ENCODE measurements around the gene UNKL.
"Not testable (repeated sequence)": the region's sequence is repeated elsewhere in the genome, so short reads cannot be mapped to it uniquely, and the experiment has no call there.

The UNKL gene

DNA sequence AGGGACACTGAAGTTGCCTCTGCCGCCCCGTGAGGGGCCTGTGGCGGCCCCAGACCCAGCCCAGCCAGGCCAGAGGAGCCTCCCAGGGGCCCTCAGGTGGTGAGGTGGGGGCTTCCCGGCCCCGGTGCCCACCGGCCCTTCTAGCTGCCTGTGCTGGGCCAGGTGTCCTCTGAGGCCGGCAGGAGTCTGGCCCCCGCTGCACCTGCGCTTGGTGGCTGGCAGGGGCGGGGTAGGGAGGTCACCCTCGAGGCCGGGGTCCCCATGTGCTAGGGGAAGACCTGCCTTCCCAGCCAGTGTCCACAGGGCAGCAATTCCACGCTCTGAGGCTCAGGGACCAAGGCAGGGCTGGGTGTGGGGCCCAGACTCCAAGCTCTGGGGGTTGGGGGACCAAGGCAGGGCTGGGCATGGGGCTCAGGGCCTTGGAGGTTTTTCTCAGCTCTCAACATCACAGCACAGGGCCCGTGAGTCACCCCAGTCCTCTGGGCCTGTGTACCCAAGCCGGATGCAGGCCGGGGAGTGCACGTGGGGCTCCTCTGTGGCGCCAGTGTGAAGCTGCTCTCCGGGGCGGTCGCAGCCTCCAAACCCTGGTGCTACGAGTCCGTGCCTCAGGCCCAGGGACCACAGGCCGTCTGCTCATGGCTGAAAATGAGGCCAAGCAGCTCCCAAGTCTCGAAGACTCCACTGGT lies 31.2 kb upstream of the UNKL start:
- no peak for DNase-seq (ENCODE audit: low spot score)

DNA sequence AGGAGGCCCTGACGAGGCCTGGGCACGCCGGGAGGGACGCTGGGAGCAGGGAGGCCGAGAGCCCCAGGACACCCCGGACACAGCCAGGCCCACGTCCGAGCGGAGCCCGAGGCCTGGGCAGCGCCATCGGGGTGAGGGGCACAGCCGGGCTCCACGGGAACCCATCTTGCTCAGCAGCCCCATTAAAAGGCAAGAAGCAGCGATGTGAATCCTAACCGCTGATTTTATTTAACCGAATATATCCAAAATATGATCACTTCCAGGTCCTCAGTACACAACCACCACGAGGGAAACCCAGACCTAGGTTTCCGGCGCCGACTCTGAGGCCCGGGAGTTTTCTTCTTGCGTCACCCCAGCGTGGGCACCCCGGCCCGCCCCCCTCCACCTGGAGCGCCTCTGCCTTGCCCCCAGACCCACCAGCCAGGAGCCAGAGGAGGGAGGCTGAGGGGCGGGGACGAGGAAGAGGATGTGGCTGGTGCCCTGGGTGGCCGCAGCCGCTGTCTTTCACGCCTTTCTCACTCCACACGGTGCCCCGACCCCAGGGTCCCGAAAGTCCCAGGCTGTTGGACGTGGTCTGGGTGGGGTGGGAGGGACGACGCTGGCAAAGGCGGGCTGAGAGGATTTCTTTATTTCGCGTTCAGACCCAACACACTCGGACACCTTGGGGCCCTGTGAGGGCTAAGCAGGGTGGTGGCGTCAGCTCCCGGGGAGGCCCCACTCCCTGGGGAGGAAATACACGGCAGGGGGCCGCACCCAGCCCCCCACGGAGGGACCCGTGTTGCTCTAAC lies 30.4 kb upstream of the UNKL start:
- DNase-seq (ENCODE audit: low spot score), result no peak

DNA sequence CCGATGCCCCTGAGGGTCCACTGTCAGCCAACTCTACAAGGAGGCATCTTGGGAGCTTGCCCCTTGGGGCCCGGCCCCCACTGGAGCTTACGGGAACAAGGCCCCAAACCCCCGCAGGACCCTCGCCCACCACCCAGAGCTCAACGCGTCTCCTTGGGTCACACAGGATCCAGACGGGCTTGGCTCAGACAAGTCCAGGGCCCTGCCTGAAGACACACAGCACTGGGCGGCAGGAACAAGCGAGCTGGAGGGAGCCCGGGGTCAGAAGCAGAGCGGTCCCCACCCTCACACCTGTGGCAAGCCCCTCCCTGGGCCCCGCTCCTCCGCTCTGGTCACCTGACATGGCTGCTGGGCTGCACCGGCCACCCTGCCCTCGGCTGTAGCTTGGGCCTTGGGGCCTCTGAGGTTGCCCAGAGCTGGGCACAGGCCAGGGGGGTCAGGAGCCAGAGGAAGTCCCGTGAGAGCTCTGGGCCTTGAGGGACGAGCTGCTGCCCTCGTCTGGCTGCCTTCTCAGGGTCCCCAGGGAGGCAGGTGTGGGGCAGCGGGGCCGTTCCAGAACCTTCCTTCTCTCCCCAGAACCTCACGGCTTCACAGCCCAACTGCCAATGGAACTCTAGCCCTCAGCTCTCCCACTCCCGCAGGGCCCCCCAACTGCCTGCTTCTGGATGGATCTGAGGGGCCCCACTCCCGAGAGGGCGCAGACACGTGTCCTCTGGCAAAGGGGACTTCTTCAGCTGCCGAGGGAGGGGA lies 29.7 kb upstream of the UNKL start, which contains the start of gene CCDC154:
TSS of gene CCDC154 (minus strand) at position 577 of the 750 bp plus-strand sequence. CDS start at position 343, 234 bp downstream.
- DNase-seq (ENCODE audit: low spot score), result no peak

DNA sequence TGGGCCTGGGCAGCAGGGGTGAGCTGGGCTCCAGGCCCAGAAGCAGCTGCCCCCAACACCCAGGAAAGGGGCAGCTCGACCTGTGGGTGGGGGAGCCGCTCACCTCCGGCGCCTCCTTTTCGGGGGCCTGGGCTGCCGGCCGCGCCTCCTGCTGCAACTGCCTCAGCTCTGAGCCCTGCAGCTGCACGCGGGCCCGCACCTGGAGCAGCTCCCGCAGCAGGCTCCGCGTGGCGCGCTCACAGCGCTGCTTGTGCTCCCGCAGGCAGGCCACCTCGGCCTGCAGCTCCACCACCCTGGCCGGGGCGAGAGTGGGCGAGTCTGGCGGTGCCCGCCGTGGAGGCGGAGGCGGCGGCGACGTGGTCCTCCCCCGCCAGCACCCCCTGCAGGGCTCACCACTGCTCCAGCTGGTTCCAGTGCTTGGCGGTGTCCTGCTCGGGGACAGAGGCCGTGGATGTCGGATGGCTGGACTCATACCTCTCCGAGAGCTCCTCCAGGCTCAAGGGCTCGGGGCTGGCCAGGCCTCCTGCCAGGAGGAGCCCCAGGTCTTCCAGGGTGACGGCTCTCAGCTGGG lies 29.0 kb upstream of the UNKL start:
- DNase-seq (ENCODE audit: low spot score), result no peak

DNA sequence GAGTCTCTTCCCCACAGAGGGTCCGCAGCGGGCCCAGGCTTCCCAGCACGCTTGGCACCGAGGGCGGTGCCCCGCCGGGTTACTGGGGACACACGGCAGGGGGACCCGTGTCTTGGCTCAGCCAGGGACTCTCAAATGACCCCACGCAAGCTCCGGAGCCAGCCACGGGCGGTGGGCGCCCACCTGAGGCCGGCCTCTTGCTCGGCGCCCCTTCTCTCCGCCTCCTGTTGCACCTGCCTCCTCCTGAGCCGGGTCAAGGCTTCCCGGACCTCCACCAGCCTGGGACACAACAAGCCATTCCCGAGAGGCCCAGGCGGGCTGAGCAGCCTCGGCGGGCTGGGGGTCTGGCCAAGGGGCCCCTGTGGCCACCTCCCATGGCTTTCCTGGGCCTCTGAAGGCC lies 28.2 kb upstream of the UNKL start:
- no peak for DNase-seq (ENCODE audit: low spot score)

DNA sequence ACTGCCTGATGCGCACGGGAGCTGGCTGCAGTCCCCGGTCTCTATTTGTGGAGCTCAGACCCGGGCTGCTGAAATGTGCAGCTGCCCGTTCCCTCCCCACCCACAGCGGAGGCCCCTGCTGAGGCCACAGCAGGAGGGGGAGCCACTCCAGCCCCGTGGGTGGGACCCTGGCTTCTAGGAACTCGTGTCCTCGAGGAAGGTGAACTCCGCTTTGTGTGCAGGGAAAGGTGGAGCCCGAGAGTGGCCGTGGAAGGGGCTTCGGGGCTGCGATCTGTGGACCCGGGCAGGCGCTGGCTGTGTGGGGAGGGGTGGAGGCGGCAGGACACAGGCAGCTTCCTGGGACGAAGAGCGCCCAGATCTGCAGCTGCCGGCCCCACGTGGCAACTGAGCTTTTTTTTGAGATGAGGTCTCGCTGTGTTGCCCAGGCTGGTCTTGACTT lies 26.9 kb upstream of the UNKL start:
- DNase-seq (ENCODE audit: low spot score), result no peak

DNA sequence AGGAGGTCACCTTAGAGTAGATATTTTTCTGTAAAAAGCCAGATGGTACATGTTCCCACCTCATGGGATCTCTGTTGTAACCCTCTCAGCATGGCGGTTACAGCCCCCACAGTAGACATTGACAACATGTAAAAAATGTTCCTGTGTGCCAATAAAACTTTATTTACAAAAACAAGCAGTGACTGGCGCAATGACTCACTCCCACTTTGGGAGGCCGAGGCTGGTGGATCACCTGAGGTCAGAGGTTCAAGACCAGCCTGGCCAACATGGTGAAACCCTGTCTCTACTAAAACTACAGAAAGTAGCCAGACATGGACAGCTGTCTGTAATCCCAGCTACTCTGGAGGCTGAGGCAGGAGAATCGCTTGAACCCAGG lies 25.2 kb upstream of the UNKL start:
- DNase-seq (ENCODE audit: low spot score), result not testable (repeated sequence)

DNA sequence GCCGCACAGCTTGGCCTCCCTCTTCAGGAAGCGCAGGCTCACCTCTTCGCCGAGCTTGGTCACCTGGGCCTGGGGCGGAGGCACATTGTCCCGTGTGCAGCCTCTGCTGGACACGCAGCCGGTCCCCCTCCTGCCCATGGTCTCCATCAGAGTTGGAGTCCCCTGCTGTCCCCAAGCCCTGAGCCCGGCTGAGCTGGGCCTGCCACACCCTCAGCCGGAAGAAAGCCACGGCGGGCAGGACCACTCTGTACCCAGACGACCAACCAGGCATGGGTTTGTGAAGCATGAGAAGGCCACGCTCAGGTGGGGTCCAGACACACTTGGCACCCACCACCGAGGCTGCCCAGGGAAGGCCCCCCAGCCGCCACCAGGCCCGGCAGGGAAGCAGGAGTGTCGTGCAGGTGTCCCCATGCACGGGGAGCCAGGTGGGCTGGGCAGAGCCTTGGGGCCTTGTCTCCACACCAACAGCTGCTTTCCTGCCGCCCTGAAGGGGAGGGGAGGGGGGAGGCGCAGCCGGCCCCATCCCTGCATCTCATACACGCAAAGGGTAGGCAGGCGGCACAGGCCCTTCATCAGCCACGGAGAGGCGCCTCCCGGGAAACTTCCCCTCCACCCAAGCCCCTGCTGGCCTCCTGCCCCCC lies 24.7 kb upstream of the UNKL start:
- DNase-seq (ENCODE audit: low spot score), result no peak

DNA sequence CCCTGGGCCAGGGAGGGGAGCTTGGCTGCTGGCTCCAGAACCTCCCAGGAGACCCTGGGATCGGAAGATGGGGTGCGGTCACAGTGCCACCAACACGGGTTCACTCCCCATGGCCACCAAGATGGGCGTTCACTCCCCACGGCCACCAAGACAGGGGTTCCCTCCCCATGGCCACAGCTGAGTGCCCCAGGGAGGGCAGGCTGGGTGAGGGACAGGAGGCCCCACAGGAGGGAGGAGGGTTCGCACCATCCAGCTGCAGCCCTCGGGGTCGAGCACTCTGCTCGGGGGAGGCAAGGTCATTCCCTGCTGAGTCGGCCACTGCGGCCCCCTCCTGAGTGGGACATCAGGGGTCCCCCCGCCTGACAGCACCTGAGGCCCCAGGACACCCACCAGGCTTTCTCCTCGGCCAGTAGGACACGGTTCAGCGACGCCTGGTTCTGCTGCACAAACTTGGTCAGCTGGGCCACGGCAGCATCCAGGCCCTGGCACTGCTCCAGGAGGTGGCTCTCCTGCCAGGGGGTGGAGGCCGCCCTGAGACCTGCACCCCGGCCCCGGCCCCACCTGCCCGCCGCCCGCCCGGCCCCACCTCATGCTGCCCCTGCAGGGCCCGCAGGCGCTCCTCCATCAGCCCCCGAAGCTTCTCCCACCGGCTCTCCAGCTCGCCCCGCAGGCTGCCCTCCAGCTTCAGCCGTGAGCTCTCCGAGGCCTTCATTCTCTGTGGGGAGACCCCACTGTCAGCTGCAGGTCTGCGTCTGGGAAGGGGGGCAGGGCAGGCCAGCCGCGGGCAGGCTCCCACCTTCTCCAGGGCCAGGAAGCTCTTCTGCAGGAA lies 23.9 kb upstream of the UNKL start:
- DNase-seq (ENCODE audit: low spot score), result no peak

DNA sequence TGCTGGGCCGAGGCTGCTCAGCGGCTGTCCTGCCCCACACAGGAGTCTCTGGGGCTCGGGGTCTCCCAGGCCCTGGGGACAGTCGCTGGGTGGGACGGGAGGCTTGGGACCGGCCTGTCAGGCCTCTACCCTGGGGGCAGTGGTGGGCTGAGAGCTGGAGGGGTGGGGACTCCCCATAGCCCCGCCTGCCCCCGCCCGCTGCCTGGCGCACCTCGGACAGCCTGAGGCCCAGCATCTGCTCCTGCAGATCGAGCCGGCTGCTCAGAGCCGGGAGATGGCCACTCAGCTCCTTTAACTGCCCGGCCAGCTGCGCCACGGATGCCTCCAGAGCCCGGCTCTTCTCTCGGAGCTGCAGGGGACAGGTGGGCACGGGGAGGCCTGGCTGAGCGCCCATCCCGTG lies 23.1 kb upstream of the UNKL start:
- DNase-seq (ENCODE audit: low spot score), result no peak

DNA sequence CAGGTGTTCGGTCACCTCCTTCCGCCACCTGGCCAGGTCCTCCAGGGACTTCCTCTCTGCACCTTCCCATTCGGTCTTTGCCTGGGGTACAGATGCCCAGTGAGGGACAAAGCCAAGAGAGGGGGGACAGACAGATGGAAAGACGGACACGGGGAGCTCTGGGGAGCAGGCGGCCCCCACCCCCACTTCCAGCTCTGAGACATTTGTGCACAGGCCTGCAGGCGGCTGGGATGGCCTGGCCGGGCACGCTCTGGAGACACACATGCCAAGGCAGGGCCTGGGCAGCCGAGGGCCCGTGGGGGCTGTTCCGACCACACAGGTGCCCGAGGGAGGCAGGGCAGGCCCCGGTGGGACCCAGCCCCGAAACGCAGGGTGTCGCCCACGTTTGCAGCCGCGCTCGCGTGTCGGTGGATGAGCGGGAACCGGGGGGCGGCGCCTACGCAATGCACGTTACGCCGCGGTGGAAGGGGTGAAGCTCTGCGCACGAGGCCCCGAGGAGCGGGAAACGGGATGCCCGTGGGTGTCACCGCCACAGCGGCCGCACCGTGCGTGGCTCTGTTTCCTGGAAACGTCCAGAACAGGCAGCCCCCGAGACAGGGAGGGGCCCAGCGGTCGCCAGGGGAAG lies 22.3 kb upstream of the UNKL start:
- no peak for DNase-seq (ENCODE audit: low spot score)

DNA sequence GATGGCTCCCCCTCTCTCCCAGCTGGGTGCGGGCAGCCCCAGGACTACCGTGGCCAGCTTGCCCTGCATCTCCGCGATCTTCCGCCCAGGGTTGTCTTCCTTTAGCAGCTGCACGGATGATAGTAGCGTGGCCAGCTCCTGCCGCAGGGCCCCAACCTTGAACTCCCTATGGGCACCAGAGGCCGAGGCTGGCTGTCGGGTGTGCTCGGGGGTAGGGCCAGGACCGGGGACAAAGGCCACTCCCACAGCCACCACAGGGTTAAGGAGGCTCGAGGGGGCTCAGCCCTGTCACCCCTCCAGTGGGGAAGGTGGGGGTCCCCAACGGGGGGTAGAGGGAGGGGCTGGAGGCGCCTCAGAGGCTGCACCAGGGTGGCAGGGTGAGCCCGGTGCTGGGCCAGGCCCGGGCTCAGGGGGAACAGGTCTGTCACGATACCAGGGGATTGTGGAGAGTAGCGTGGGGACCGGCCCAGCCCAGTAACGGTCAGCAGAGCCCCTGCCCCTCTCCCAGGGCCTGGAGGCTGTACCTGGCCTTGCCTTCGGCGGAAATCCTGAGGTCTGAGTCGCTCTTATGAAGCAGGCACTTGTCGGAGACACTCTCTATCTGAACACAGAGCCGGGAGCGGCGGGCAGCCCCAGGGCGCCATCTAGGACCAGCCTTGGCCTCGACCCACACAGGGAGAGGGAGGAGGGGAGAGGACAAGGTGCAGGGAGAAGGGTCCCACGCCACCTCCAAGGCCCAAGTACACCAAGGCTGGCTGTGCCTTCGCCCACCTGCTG lies 21.6 kb upstream of the UNKL start:
- DNase-seq (ENCODE audit: low spot score), result no peak

DNA sequence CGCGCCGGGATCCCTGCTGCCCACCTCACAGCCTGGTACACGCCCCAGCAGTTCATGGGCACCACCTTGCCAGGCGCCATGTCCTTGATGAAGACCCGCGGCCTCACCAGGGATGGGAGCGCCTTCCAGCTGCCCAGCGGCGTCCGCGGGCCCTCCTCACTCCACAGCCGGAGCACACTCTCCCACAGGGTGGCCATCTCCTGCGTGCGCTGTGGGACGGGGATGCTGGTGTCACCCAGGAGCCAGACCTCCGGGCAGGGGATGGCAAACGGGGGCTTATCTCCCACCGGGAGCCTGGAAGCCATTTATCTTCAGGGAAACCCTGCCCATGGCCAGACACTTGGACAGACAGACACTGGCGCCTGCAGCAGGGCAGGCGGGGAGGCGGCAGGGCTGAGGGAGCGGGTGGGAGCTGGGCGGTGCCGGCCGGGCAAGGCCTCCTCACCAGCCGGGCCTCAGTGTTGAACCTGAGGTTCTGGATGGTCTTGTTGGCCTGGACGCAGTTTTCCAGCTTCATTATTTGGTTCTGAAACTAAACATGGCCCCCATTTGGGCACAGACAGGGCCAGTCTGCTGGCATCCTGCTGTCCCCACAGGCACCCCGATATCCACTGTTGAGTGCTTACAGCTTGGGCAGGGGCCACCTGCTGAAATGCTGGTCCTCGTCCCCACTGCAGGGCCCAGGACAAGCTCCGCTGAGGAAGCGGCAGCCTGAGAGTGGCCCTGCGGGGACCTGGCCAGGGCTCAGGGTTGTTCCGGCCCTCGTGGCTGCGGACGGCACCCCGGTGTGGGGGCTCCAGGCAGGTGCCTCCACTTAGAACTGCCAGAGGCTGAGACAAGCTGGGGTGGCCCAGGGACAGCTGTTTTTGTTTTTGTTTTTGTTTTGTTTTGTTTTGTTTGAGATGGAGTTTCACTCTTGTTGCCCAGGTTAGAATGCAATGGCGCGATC lies 20.4 kb upstream of the UNKL start:
- no peak for DNase-seq (ENCODE audit: low spot score)

DNA sequence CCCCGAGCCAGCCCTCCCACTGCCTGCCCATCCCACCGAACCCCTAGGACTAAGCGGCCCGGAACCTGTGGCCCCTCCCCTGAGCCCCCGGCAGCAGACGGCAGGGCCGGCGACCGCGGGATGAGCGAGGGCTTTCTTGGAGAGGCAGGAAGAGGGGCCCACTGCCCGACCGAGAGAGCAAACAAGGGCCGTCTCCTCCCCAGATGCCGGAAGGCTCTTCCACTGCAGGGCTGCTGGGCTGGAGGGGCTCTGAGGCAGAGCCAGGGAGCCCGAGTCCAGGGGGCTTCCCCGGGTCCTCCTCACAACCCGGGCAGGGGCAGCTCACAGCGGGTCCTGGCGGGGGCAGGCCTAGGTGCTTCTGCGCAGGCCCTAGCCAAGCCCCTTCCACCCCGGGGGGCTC lies 19.3 kb upstream of the UNKL start:
- no peak for DNase-seq (ENCODE audit: low spot score)

DNA sequence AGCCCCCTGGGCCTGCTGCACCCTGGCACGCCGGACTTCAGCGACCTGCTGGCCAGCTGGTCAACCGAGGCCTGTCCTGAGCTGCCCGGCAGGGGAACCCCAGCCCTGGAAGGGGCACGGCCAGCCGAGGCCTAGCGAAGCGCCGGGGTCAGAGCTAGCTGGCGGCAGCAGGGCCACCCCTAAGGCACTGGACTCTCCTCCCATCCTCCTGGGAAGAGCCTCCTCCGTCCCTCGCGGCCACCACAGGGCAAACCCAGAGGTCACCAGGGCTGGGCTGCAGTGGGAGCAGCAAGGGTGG lies 18.7 kb upstream of the UNKL start:
- no peak for DNase-seq (ENCODE audit: low spot score)

DNA sequence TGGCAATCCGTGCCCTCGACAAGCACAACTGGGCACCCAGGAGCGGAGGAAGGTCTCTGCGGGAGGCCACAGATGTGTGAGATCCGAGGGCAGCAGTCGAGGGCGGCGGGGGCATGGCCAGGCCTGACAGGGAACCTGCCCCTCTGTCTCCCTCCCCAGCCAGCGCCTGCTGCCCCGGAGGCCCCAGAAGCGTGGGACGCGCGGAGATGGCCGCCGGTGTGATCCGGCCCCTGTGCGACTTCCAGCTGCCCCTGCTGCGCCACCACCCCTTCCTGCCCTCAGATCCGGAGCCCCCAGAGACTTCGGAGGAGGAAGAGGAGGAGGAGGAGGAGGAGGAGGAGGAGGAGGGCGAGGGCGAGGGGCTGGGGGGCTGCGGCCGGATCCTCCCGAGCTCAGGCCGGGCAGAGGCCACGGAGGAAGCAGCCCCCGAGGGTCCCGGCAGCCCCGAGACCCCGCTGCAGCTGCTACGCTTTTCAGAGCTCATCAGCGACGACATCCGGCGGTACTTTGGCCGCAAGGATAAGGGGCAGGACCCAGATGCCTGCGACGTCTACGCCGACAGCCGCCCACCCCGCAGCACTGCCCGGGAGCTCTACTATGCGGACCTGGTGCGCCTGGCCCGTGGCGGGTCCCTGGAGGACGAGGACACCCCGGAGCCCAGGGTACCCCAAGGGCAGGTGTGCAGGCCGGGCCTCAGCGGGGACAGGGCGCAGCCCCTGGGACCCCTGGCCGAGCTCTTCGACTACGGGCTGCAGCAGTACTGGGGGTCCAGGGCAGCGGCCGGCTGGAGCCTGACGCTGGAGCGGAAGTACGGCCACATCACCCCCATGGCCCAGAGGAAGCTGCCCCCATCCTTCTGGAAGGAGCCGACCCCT lies 18.1 kb upstream of the UNKL start:
- DNase-seq (ENCODE audit: low spot score), result no peak

DNA sequence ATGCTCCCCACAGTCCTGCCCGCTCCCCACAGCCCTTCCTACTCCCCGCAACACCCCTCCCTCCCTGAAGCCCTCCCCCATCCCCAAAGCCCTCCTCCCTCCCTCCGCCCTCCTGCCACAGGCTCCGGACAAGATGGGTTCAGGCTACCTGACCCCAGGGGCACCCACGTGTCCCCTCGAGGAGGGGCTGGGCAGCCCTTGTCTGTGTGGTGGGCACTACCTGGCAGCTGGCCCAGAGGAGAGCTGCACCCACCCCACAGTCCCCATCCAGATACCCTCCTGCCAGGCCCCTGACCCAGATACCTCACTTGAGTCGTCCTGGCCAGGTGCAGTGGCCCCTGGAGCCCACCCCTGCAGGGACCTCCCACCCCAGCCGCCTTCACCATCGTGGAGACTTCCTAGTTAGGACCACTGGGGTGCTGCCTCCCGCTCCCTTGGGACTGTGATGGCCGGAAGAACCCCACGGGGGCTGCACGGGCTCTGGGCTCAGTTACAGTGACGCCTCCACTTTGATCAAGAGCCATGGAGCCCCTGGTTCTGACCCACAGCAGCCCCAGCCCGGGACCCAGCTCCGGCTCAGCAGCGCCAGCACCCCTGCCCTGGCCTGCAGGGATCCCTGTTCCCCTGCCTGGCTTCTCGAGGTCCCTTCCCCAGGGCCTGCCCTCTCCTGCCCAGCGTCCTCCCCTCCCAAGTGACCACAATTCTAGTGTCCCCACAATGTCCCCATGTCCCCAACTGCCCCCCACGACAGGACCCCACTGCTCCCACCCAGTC lies 17.2 kb upstream of the UNKL start:
- DNase-seq (ENCODE audit: low spot score), result no peak

Data from left forelimb (tissue), 1 donor.